GM19468 (cell line): ENCODE data around the gene PI4KB.
A peak's percentile ranks its signal among the peaks of the same experiment; 100 is the strongest.
"Not testable (repeated sequence)": the region's sequence is repeated elsewhere in the genome, so short reads cannot be mapped to it uniquely, and the experiment has no call there.

Experiments used
- ATAC-seq: cut with Tn5 transposase; IDR thresholded peaks from one replicate; pipeline ENCODE4 v1.9.1; 2021; ENCODE audit warnings: mild to moderate bottlenecking, moderate library complexity, moderate number of reproducible peaks; ENCODE audit not compliant: unreplicated experiment; ENCODE audit errors: extremely low read depth

PI4KB gene

DNA sequence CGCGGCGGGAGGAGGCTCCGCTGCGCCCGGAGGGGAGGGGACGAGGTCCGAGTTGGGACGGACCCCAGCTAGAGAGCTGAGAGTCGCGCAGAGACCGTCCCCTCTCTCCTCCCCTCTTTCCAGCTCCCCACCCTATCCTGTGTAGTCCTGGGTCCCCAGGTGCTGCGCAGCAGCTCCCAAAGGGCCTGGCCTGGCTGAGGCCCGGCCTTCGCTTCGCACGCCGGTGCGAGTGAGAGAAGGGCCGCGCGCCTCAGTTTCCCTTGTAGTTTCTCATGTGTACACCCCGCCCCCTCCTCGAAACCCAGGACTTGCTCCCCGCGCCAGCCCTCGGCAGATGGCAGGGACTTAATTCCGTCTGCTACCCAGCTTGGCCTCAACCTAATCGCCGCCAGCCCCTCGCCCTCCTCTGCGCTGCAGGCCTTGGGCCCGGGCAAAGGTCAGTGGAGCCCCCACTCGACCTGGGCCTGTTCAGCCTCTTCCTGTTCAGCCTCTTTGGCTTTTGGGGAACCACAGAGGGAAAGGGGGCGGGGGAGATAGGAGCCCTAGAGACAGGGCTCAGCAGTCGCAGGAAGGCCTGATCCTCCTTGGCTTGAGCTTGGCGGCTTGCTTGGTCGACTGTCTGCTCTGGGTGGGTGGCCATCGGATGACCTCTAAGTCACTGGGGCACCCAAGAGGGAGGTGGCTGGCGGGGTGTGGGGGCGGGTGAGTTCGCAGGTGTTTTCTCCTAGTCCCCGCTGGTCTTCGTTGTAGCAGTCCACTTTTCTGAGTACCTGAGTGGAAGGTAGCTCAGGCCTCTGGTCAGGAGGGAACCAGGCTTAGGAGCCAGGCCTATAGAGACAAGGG is 44.1 kb downstream of the PI4KB start:
- ATAC-seq: no peak

DNA sequence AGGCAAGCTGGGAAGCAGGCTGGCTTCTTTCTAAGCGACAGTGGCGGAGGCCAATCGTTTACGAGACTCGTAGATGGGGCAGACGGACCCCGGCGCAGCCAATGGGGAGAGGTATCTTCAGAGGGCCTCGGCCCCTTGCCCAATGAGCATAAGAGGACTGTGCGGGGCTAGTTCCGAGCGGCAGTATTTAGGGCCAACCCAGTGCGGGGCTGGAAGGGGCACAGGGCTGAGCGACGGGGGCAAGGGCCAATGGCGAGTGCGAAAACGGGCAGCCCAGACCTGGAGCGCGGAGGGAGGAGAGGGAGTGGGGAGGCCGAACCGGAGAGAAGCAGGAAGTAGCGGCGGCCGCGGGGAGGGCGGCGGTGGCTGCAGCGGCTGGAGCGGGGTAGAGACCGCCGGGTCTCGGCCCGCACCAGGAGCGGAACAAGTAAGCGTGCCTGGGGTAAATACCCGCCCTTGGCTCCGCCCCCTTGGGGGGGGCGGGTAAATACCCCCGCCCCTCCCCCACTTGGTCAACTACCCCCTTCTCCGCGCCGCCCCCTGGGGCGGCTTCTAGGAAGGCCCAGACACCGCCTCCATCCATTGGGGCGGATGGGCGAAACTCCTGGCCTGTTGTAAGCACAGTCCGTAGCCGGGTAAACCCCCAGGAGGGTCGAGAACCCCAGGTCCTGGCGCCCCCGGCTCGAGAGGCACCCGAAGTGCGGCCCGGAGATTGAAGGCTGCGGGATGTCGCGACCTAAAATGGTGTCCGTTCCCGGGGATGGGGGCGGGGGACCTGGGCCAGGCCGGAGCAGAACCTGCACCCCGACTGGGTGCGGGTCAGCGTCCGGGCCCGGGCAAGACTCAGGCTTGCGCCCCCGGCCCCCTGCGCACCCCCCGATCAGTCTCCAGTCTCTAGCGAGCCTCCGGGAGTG is 45.0 kb downstream of the PI4KB start, which contains the start of gene ZNF687:
Gene ZNF687 (plus strand): TSS at position 331 of the 914 bp plus-strand sequence. CDS start 3,993 bp downstream, outside the sequence.
- peak; percentile 89 for ATAC-seq

DNA sequence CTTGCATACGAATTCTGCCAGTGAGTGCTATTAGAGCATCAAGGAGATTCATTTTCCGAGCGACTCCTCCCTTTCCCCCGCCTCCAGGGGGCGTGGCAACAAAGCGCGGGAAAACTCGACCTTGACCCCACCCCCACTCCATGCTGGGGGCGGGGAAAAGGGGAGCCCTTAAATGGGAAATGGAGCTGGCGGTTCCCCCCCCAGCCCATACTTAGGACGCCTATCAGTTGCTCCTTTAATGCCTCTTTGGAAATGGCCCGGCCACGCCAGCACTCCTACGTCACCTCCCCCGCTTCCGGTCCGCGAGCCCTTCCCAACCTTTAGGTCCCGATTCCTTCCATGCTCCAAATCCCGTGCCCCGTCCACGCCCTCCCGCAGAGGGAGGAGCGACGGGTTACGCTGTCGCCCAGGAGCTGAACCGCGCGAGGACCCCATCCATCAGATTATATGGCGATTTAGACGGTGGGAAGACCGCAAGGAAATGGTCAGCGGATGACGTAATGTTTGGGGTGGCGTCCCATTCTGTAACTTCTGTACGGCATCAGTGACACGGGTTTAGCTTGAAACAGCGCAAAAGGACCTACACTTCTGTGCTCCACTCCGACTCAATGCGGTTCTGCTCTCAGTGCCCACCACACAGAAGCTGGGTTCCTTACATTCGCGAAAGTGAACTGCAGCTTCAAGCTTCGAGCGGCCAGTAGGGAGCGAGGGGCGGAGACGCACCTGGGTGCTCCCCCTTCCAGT is 45.8 kb downstream of the PI4KB start:
- ATAC-seq: no peak

DNA sequence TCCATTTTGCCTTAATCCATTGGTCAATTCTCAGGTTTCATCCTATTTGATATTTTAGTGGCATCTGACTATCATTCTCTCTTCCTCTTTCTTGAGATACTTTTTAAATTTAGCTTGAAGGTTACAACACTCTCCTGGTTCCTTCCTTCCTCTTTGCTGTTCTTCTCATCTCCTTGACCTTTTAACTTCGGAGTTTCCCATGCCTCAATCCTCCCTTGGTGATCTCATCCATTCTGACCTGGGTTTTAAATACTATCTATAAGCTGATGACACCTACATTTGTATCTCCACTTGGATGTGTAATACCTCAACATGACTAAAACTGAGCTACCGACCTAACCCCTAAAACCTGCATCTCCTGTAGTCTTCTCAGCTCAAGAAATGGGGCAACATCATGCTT is 50.0 kb downstream of the PI4KB start:
- ATAC-seq: no peak

DNA sequence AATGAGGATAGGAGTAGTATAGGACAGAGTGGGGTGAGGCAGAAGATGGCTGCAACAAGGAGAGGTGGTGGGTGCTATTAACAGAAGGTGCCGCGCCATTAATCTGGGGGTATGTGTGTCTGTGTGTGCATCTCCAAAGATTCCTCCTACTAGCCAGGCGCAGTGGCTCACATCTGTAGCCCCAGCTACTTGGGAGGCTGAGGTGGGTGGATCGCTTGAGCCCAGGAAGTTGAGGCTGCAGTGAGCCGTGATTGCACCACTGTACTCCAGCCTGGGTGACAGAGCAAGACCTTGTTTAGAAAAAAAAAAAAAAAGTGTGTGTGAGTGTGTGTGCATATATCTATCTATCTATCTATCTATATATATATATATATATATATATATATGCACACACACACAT is 51.9 kb downstream of the PI4KB start:
- ATAC-seq: not testable (repeated sequence)

DNA sequence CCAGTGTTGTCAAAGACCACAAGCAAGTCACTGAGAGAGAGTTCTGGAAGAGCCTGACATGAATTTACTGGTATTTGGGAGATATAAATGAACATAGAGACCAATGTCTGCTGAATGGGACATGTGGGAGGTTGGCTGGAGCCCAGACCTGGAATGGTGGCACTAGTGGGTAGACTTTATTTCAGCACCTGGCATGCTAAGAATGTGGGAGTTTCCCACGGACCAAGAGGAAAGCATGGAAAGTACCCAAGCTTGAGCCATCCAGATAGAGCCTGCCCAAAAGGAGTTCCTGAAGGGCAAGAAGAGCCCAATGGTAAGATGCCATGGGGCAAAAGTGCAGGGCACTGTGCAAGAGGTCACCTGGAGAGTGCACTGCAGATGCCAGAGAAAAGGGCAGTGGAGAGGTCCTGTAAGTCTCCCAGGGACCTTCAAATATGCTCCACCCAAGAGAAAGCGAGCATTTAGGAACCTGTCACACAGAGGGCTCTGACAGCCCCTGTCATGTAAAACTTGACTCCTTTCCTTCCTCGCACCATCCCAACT is 53.2 kb downstream of the PI4KB start:
- ATAC-seq: no peak

DNA sequence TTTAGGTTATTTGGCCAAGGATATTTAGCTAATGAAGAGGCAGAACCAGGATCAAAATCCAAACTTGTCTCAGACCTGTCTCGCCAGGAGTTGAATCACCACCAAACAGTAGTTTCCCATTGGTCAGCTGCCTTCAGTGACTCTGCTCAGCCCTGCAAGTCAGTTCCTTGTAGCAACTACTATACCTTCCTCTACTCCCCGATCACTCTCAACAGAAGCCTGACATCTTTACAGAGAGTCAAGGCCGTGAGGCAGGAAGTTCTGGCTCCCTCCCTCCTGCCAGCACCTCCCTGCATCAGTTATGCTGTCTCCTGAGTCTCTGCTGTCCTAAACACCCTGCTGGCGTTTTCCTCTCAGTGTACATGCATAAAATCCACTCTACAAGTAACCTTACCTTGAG is 59.5 kb downstream of the PI4KB start:
- ATAC-seq: no peak

DNA sequence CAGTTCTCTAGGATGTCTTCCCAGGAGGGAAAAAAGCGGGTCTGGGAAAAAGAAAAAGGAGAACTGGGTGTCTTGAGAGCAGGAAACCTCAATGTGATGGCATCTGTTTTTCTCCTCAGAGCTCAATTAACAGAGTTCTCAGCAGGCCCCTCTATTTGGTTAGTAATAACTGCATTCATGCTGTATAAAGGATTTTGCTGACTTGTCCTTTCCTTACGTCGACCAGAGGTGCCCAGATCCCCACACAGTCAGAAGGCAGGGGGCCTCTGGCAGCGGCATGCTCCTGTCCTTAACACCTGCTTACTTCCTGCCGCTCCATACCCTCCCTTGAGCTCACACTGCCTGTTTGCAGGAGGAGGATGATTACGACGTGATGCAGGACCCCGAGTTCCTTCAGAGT is 60.4 kb downstream of the PI4KB start:
- no peak for ATAC-seq

DNA sequence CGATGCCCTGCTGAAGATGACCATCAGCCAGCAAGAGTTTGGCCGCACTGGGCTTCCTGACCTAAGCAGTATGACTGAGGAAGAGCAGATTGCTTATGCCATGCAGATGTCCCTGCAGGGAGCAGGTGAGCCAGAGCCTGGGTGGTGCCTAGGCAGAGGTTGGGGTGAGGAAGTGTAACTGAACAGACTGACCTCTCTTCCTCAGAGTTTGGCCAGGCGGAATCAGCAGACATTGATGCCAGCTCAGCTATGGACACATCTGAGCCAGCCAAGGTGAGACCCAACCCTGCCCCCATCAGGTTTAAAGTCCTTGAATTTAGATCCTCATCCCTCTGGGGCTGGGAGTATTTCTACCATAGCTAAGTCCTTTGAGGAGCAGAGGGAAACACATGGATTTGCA is 60.9 kb downstream of the PI4KB start:
- ATAC-seq: no peak

DNA sequence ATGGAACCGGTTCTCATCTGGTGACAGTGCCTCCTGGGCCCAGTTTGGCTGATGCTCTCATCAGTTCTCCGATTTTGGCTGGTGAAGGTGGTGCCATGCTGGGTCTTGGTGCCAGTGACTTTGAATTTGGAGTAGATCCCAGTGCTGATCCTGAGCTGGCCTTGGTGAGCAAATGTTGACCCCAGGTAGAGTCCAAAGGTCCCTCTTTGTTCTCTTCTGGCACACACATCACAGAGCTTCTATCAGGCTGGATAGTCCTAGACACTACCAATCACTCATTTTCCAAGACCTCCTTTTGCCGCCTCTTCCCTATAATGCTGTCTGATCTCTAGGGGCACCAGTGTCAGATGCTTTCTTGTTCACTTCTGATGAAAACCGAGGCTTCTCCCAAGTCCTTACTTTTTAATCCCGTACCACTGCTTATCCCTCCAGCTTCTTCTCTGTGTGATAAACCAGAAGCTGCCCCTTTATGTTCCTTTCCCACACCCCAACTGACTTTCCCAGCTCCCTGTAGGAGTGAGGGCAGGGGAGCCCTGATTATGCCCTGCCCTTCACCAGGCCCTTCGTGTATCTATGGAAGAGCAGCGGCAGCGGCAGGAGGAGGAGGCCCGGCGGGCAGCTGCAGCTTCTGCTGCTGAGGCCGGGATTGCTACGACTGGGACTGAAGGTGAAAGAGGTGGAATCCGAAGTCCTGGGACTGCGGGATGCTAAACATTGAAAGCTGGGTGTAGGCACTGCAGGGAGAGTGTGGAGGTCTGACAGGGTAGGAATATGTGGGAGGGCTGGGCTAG is 61.6 kb downstream of the PI4KB start:
- ATAC-seq: no peak

DNA sequence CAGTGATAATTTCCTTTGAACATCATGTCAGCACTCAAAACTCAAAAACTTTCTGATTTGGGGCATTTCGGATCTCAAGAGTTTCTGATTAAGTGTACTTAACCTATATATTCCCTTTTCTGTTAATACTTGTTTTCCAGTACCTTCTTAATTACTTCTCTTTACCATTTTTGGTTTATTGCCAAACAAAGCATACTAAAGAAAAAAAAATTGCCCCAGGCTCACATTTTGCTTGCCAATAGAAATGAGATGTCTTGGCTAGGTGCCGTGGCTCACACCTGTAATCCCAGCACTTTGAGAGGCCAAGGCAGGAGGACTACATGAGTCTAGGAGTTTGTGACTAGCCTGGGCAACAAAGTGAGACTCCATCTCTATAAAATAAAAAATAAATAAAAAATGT is 67.9 kb downstream of the PI4KB start:
- no peak for ATAC-seq

DNA sequence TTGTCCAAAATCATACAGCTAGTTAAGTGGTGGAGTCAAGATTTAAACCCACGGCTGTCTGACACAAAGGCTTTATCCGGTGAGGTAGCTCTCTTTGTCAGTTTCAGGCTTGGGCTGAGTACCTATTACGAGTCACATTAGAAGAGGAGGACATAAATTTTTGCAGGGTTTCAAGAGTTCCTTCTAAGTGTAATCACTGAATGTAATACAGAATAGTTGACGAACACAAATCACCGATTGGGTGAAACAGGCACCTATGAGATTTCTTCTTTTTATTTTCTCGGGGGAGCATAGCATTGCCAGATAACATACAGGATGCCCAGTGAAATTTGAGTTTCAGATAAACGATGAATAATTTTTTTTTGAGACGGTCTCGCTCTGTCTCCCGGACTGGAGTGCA is 71.8 kb downstream of the PI4KB start:
- no peak for ATAC-seq

DNA sequence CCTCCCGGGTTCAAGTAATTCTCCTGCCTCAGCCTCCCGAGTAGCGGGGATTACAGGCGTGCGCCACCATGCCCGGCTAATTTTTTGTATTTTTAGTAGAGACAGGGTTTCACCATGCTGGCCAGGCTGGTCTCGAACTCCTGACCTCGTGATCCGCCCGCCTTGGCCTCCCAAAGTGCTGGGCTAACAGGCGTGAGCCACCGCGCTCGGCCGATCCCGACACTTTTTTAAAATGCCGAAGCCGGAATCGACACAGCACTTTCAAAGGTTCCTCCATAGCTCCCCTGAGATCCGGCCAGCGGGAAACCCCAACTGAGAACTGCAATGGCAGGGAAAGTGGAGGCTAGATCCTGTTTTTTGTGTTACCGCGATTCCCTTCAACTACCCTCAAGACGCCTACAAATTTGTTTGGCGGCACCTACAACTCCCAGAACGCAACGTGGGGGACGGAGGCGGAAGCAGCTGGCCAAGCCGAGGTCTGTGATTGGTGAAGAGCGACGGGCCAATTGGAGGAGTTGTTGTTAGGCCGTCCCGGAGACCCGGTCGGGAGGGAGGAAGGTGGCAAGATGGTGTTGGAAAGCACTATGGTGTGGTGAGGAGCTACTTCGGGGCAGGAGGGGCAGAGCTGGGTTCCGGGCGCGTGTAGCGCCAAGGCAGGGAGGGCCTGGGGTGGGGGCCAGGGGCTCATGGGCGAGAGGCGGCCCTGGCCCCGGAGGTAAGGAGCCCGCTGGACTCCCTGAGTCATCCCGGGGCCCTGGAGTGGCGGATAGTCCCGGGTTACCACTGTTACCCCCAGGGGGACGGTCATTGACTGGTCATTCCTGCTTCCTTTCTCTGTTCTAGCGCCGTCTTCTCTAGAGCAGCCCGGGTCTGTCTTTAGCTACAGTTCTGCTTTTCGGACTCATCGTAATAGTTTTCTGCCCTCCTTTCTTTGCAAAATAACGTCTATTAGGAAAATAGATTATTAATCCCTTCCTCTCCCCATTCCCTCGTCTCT is 72.7 kb downstream of the PI4KB start, which contains the start of gene PSMD4:
Gene PSMD4 (plus strand): TSS at position 518 of the 997 bp plus-strand sequence. CDS start 49 bp downstream, at position 567.
- ATAC-seq: peak; percentile 77

DNA sequence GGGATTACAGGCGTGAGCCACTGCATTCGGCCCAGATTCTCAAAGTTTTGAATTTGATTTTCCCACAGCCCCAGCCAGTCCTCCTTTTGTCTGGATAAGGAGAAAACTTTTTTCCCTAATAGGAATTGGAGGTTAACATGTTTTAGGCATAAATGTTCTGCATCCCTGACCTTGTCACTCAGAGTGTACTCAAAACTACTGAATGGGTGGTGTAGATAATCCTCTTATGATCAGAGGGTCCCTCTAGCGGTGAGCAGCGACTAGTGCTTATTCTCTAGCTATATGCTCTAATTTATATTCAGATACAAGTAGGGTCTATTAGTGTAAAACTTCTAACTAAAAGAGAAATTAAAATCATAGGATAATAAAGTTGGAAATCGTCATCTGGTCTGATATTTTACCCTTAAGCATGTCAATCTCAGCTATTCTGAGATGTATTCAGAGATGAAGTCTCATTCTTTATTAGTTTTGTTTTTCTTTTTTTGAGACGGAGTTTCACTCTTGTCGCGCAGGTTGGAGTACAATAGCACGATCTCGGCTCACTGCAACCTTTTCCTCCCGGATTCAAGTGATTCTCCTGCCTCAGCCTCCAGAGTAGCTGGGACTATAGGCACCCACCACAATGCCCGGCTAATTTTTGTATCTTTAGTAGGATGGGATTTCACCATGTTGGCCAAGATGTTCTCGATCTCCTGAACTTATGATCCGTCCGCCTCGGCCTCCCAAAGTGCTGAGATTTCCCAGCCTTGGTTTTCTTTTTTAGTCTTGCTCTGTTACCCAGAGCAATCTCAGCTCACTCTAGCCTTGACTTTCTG is 75.4 kb downstream of the PI4KB start:
- ATAC-seq: no peak

DNA sequence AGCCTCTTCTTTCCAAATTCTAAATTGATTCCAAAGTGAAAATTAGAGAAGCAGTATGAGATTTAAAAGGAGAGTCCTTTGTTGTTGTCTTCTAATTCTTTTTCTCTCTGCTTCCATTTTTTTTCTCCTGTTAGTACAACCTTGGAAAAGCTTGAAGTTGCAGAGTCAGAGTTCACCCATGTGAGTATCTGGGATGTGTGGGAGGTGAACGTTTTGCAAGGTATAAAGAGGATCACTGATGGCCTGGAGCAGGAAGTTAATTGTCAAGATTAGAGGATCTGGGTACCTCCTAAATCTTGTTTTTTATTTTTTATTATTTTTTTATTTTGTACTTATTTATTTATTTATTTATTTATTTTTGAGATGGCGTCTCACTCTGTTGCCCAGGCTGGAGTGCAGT is 80.4 kb downstream of the PI4KB start:
- no peak for ATAC-seq

DNA sequence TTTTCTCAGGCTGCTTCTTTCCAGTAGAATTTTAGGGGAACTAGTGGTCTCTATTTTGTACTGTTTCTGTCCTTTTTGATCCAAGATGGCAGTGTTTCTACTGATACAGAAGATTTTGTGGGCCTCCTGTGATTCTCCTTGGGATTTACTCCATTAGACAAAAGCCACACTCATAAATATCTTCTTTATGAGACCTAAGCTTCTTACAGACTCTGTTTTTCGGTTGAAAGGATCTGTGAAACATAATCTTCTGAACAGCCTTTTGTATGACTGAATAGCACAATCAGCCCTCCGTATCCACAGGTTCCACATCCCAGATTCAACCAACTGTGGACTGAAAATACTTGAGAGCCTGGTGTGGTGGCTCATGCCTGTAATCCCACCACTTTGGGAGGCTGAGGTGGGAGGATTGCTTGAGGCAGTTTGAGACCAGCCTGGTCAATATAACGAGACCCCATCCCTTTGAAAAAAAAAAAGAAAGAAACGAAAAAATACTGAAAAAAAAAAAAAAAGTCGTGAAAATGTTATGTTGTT is 83.5 kb downstream of the PI4KB start:
- no peak for ATAC-seq

DNA sequence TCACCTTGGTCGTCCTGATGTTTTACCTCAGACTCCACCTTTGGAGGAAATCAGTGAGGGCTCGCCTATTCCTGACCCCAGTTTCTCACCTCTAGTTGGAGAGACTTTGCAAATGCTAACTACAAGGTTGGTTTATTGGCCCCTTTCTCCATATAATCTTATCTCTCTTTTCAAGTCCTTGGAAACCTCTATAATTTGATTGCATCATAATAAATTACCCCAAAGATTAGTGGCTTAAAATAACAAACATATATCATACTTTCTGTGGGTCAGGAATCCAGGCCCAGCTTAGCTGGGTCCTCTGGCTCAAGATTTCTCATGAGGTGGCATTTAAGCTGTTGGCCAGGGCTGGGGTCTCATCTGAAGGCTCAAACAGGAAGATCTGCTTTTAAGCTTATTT is 84.8 kb downstream of the PI4KB start:
- ATAC-seq: no peak
